GM19455 (cell line): ENCODE measurements around the gene ERVMER34-1.

ENCODE experiments used
- ATAC-seq: cut with Tn5 transposase; IDR thresholded peaks from one replicate; pipeline ENCODE4 v1.9.1; 2021; ENCODE audit not compliant: unreplicated experiment

Gene ERVMER34-1

GRCh38 chr4:52721968-52722815 is 29.0 kb downstream of the ERVMER34-1 start:
- ATAC-seq, result peak; percentile 97

DNA sequence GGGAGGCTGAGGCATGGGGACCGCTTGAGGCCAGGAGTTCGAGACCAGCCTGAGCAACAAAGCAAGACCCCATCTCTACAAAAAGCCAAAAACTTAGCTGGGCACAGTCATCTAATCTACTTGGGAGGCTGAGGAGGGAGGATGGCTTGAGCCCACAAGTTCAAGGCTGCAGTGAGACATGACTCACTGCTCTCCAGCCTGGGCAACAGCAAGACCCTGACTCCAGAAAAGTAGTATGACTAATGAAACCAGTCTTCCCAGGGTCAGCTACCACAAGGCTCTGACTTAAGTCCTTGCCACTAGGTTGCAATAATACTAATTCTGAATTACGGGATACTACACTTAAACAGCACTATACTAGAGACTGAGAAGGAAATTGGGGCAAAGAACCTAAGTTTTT is 33.1 kb downstream of the ERVMER34-1 start:
- ATAC-seq, result no peak

GRCh38 chr4:52716364-52717151 is 34.7 kb downstream of the ERVMER34-1 start:
- ATAC-seq, result no peak

DNA sequence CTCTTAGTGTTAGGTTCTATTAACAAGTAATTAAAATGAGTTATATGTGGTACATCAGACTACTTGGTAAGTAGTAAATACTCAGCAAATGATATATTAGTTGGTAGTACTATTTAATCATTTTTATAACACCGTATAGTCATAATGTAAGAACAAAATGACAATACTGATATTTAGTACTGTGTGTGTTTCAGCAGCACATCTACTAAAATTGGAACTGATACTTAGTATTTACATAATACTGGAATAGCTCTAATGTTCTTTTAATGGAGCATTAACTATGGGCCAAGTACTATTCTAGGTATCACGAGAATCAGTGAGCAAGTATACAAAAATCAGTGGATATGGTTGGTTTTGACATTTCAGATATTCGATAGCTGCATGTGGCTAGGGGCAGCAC is 35.3 kb downstream of the ERVMER34-1 start:
- ATAC-seq, result no peak

DNA sequence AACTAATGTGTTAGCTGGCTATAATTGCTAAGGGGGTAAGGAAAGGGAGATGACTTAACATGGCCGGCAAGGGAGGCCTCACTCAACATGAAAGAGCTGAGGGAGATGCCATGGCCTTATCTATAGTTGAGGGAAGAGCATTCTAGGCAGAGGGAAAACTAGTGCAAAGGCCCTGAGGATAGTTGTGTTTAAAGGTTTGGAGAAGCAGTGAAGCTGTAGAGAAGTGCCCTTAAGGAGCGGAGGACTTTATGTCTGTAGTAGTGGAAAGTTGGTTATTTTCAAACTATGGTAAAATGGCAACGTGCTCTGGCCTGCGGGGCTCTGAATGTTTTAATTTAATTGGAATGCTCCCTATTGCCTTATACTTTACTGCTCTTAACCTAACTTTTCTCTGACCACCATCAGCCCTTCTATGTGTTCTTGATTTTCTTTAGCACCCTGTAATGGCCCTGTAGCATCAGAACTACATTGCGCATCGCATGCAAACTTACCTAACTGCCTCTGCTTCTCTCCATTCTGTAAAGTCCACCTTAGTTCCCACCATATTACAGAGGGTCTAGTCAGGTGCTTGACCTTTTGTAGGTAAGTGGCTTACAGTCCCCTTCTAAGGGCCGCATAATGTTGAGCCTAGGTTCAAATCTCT is 35.8 kb downstream of the ERVMER34-1 start:
- no peak for ATAC-seq

GRCh38 chr4:52714597-52715254 is 36.5 kb downstream of the ERVMER34-1 start:
- no peak for ATAC-seq

- ATAC-seq, result no peak
Observed at GRCh38 chr4:52713456-52713937, 37.7 kb downstream of the ERVMER34-1 start.

DNA sequence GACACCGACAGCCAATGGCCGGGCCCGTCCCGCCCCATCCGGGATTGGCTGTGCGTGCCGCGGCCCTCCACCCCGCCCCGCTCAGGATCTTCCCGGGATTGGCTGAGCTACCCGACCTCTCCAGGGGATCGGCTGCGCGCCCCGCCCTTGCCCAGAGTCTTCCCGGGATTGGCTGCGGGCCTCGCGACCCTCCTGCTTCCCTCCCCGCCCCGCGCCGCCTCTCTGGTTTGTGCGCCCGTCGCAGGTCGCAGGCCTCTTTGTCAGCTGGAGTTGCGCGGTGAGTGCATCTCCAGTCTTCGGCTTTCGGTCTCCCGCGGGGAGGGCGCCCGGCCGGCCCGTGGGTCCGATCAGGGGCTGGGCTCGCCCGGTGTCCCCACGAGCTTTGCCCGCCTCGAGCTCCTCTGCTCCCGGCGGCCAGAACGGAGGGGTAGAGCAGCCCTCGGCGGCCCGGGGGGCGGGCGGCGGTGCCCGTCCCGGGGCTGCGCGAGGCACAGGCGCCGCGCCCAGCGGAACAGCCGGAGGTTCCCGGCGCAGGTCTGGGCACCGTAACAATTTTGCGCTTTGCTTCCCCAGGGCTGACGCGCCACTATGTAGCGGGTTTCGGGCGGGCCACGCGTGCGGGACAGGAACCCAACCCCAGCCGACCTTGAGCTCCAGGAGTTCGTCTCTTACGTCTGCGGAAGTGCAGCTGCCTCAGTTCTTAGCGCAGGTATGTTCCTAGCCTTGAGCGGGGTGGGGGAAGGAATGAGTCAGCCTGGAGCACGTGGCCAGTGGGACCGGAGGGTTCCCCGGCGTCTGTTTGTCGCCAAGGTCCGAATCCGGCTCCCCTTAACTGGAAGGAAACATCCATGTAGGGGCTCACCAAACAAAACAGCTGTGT is 38.7 kb downstream of the ERVMER34-1 start:
- peak; percentile 84 for ATAC-seq

DNA sequence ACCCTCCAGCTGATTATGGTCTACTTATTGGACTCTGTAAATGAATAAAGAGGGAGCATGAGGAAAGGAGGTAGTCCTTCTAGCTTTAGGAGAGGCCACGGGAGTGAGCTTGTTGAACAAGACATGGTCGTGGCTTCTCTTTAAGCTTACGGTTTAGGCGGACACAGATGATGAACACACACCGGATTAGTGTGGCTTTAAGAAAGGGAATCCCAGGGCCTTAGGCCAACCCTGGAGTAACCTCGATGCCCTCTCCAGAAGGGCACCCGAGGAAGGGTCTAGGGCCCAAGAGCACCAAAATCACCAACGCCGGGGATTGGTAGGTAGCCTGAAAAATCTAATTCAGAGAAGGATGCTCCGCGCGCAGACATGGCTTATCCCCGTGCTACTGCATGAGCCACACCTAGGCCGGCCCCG is 39.4 kb downstream of the ERVMER34-1 start:
- peak; percentile 7 for ATAC-seq

- no peak for ATAC-seq
Observed at GRCh38 chr4:52711272-52711671, 40.0 kb downstream of the ERVMER34-1 start.

DNA sequence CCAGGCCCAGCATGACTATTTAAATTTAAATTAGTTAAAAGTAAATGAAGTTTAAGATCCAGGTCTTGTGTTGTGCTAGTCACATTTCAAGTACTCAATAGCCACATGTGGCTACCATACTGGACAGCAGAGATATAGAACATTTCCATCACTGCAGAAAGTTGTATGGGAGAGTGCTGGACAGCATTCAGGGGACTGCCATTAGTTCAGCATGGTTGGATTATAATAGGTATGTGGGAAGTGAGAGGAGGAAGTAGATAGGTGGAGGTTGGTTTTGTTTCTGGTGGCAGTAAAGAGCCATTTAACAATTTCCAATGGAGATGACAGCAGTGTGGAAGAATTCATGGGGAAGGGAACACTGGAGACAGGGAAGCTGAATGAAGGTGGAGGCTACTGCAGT is 42.1 kb downstream of the ERVMER34-1 start:
- ATAC-seq, result no peak

DNA sequence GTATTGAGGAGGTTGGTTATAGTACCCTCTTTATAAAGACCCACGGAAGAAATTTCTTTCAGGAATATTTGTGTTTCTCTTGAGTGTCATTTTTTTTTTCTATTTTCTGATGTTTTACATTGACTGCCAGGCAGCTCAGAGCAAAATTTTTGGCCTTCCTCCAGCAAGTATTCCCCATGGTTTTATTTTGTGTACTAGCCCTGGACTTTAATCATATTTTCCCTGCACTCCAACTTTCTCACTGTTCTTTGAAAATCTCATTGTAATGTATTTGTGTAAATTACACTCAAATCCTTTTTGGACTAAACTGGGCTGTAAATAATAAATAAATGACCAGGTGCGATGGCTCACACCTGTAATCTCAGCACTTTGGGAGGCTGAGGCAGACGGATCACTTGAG is 46.6 kb downstream of the ERVMER34-1 start:
- ATAC-seq, result no peak

- no peak for ATAC-seq
Observed at GRCh38 chr4:52704133-52704532, 47.1 kb downstream of the ERVMER34-1 start.

DNA sequence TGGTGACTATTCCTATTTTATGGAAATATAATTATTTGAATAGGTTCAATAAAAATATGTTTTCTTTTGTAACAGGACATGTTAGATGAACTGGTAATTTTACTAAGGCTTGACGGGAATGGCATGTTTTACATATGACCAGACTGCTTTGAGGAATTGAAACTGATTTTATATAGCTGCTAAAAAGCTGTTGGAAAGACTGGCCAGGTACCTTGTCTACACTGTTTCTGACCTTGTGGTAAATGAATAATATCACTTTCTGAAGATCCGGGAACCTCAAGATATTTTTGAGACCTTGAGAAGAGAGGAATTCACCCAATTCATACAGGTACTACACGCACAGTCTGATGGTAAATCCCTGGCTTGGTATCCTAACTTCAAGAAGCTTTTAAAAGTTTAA is 50.0 kb downstream of the ERVMER34-1 start:
- ATAC-seq, result peak; percentile 79

DNA sequence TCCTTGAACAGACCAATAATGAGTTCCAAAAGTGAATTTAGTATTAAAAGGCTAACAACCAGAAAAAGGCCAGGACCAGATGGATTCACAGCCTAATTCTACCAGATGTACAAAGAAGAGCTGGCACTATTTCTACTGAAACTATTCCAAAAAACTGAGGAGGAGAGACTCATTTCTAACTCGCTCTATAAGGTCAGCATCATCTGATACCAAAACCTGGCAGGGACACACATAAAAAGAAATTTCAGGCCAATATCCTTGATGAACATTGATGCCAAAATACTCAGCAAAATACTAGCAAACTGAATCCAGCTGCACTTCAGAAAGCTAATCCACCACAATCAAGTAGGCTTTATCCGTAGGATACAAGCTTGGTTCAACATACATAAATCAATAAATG is 56.3 kb downstream of the ERVMER34-1 start:
- no peak for ATAC-seq

- no peak for ATAC-seq
Observed at GRCh38 chr4:52693492-52693891, 57.7 kb downstream of the ERVMER34-1 start.
